Activated CD4-positive, alpha-beta T cell treated with anti-CD3 and anti-CD28 coated beads, Interleukin-2, amount 50 U/mL, for 24 hours (primary cell): ENCODE results near the gene CHERP.
"Not testable (repeated sequence)": the region's sequence is repeated elsewhere in the genome, so short reads cannot be mapped to it uniquely, and the experiment has no call there.

ENCODE experiments used
- DNase-seq, 2 donors: peaks; one replicate each; pipeline ENCODE4 v3.0.0-alpha.2; 2020; ENCODE audit warnings: low read depth in 1 of 2, low spot score in 1 of 2

Gene CHERP

GRCh38 chr19:16577531-16577985, 35.3 kb upstream of the CHERP start:
- DNase-seq = no peak

DNA sequence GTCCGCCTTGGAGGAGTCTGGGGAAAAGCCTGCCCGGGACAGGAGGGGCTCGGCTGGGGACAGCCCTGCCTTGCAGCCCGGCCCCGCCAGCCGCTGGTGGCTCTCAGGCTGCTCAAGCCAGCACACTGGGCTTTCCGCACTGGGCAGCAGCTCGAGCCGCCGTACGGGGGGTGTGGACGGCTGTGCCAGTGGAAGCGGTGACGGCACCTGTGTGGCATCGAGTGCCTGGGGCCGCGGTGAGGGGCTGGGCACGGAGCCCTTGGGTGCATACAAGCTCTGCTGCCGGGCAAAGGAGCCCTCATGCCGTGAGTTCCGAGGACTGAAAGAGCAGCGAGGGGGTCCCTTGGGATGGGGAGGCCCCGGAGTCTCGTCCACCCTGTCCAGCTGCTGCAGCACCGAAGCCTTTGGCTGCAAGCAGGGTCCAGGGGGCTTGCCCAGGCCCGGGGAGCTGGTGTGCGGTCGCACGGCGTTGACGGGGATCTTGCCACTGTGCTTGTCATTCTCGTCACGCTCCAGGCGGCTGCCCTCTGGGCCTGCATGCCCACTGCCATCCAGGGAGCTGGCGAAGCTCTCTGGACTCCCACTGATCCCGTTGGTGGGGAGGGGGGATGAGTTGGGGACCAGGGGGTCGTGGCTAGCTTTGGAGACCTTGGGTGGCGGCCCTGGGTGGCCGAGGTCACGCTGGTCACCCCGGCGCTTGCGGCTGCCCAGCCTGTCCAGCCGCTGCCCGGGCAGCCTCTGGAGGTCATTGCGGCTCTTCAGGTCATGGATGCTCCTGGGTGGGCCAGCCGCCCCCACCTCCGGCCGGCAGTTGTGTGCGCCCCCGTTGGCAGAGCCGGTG, 34.7 kb upstream of the CHERP start:
- no peak for DNase-seq

- DNase-seq = no peak
Observed at GRCh38 chr19:16575861-16576689, 33.8 kb upstream of the CHERP start.

- no peak for DNase-seq
Observed at GRCh38 chr19:16575282-16575681, 33.0 kb upstream of the CHERP start.

- no peak for DNase-seq
Observed at GRCh38 chr19:16573925-16574324, 31.7 kb upstream of the CHERP start.

DNA sequence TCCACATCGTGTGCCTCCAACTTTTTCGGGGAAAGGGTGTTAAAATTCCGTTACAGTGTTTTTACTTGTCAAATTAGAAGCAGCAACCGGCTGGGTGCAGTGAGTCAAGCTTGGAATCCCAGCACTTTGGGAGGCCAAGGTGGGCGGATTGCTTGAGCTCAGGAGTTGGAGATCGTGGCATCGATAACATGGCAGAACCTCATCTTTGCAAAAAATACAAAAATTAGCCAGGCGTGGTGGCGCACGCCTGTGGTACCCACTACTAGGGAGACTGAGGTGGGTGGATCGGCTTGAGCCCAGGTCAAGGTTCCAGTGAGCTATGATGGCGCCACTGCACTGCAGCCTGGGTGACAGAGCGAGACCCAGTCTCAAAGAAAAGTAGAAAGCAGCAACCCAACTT, 31.1 kb upstream of the CHERP start:
- DNase-seq = no peak

GRCh38 chr19:16572332-16573211, 30.3 kb upstream of the CHERP start, which contains the start of gene SLC35E1:
TSS of gene SLC35E1 (minus strand) at chr19:16572415. CDS start at chr19:16572364, 51 bp downstream.
- peak; percentile 83 to 84 for DNase-seq

DNA sequence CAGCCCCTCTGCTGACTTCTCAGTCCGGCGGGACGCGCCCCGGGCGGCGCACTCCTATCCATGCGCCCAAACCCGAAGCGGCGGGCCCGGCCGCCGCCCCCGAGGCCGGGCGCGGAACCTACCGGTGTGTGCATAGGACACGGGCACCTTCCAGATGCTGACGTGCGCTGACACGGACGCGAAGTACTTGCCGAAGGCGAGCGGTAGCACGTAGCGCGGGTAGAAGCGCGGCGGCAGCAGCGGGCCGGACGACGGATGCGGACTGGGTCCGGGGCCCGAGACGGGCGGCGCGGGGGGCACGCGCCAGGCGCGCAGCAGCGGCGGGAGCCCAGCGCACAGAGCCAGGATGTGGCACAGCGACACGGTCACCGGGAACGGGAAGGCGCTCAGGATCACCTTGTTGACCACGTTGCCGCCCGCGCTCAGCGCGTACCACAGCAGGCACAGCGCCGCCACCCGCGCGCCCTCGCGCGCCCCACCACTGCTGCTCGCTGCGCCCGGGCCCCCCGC, 29.6 kb upstream of the CHERP start:
- no peak for DNase-seq

- DNase-seq = no peak
Observed at GRCh38 chr19:16571283-16571682, 29.0 kb upstream of the CHERP start.

DNA sequence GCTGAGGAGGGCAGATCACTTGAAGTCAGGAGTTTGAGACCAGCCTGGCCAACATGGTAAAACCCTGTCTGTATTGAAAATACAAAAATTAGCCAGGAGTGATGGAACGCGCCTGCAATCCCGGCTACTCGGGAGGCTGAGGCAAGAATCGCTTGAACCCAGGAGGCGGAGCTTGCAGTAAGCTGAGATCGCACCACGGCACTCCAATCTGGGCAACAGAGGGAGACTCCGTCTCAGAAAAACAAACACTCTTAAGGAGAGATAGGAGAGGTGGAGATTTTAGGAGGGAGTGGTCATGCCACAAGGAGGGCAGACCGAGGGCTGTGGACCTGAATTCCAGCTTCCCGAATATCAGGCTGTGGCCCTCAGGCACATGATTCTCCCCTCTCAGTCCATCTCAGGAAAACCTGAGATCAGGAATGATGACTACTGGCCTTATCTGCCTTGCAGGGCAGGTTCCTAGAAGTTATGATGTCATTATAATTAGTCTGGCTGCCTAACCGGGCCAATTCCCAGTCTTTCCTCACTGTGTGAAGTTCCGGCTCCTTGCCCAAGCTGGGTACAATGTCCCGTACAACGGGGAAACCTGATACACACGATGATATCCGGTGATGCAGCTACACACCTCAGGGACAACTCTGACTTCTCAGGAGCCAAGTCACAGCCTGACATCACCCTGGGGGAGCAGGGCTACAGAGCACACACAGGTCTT, 27.5 kb upstream of the CHERP start:
- DNase-seq = no peak

DNA sequence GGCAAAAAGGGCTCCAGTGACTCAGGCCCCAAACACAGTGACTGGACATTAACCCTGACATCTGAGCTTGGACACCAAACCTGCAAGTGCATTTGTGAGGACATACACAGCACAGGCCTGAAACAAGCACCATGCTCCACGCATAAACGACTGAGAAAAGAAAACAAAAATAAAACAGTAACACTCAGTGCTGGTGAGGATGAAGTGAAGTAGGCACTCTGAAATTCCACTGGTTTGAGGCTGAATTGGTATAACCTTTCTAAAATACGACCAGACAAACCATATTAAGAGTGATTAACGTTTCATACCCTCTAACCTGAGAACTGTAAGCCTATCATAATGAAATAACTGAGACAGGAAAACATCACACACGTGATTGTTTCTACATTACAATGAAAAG, 24.5 kb upstream of the CHERP start:
- DNase-seq = no peak

- peak in 1 of 2 donors; percentile 54 for DNase-seq
Observed at GRCh38 chr19:16566161-16566560, 23.9 kb upstream of the CHERP start.

GRCh38 chr19:16564842-16565241, 22.6 kb upstream of the CHERP start:
- DNase-seq = no peak

- no peak for DNase-seq
Observed at GRCh38 chr19:16562608-16563025, 20.4 kb upstream of the CHERP start.

- DNase-seq = no peak
Observed at GRCh38 chr19:16561382-16561781, 19.1 kb upstream of the CHERP start.

GRCh38 chr19:16559780-16560276, 17.6 kb upstream of the CHERP start:
- no peak for DNase-seq

GRCh38 chr19:16554776-16555175, 12.5 kb upstream of the CHERP start:
- no peak for DNase-seq

DNA sequence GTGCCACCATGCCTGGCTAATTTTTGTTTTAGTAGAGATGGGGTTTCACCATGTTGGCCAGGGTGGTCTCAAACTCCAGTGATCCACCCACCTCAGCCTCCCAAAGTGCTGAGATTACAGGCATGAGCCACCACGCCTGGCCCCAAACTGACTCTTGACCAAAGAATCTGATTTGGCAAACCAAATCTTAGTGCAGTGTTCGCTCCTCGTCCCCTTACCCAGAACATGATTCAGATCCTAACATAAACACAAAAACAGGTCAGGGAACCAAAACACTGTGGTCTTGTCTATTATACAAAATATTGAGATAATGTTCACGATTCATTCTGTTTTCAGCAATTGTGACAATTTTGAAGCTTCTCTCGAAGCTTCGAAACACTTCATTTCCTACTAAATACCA, 9.7 kb upstream of the CHERP start:
- DNase-seq = not testable (repeated sequence)

DNA sequence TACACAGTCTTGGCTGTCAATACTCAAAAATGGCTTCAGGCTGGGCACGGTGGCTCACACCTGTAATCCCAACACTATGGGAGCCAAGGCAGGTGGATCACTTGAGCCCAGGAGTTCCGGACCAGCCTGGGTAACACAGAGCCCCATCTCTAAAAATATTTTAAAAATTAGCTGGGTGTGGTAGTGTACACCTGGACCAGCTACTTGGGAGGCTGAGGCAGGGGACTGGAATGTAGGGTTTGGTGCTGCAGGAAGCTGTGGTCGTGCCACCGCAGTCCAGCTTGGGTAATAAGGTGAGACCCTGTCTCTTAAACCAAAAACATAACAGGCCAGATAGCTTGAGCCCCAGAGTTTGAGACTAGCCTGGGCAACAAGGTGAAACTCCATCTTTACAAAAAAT, 6.7 kb upstream of the CHERP start:
- DNase-seq = no peak
